HEK293T (cell line): ENCODE data around the gene MYRFL.

ENCODE experiments used
- BHLHE40 ChIP-seq: fragments of 450-650 bp; IDR thresholded peaks from 2 replicates; pipeline ENCODE4 v1.6.1; 2016; ENCODE audit warnings: mild to moderate bottlenecking, moderate library complexity, borderline replicate concordance
- CTBP1 ChIP-seq: fragments of 450-650 bp; IDR thresholded peaks from 2 replicates; pipeline ENCODE4 v1.6.1; 2016; ENCODE audit warnings: borderline replicate concordance
- FOXM1 ChIP-seq: fragments of 450-650 bp; IDR thresholded peaks from 2 replicates; pipeline ENCODE4 v1.6.1; 2017; ENCODE audit warnings: mild to moderate bottlenecking, borderline replicate concordance
- L3MBTL2 ChIP-seq: fragments of 450-650 bp; conservative IDR thresholded peaks from 2 replicates; pipeline ENCODE4 v1.6.1; 2016; ENCODE audit warnings: mild to moderate bottlenecking
- LEF1 ChIP-seq: fragments of 450-650 bp; IDR thresholded peaks from 2 replicates; pipeline ENCODE4 v1.6.1; 2017; ENCODE audit warnings: mild to moderate bottlenecking, borderline replicate concordance
- NFRKB ChIP-seq: fragments of 450-650 bp; IDR thresholded peaks from 2 replicates; pipeline ENCODE4 v1.6.1; 2016; ENCODE audit warnings: mild to moderate bottlenecking, moderate library complexity
- SUZ12 ChIP-seq: fragments of 450-650 bp; IDR thresholded peaks from 2 replicates; pipeline ENCODE4 v1.6.1; 2016; ENCODE audit warnings: mild to moderate bottlenecking
- TF ChIP-seq, protein P1 (sequence below): fragments of 450-650 bp; IDR thresholded peaks from 2 replicates; pipeline ENCODE4 v1.6.1; 2016

DNA sequence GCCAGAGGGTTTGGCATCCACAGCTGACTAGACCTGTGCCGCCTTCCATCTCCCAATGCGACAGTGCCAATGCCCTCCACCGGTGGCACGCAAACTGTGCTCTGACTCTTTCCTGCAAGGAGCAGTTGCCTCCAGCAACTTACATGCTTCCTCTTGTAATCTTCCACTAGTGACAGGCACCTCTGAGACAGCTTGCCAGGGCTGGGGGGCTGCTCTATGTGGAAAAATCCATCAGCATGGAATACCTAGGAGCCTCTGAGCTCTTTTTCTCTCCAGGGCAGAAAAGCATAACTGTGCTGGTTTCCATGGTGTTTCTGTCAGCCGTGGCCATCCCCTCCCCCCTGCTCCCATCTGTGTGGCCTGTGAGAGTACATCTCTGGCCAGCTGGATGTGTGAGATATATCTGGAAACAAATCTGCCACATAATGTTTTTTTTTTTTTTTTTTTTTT lies 110.6 kb downstream of the MYRFL start:
- TF ChIP-seq, protein P1, sequence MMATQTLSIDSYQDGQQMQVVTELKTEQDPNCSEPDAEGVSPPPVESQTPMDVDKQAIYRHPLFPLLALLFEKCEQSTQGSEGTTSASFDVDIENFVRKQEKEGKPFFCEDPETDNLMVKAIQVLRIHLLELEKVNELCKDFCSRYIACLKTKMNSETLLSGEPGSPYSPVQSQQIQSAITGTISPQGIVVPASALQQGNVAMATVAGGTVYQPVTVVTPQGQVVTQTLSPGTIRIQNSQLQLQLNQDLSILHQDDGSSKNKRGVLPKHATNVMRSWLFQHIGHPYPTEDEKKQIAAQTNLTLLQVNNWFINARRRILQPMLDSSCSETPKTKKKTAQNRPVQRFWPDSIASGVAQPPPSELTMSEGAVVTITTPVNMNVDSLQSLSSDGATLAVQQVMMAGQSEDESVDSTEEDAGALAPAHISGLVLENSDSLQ = no peak
- TF ChIP-seq LEF1 (no peak), NFRKB (no peak), BHLHE40 (no peak), SUZ12 (no peak), CTBP1 (no peak), FOXM1 (no peak), L3MBTL2 (no peak)
